Kidney (tissue), 14 donors: ENCODE measurements around the gene UPK1B. TPM values are rescaled to one million over a fixed set of nuclear protein-coding genes. Genes with fewer than 3 reads are reported as not detected.
"Not testable (repeated sequence)": the region's sequence is repeated elsewhere in the genome, so short reads cannot be mapped to it uniquely, and the experiment has no call there.

Source experiments
- DNase-seq, 5 donors: peaks; one replicate each; pipeline ENCODE4 v3.0.0-alpha.2; 2013 to 2020
- FAIRE-seq: peaks from 2 replicates; lab custom pipeline; 2012; peaks lifted over from hg19 to GRCh38; lab: Jason Lieb, UNC
- H3K27ac ChIP-seq, 2 donors: one replicate each; pipeline ENCODE4 v1.7.0; 2013; ENCODE audit warnings: low read depth in 2 of 2, low read length in 2 of 2, inconsistent platforms in 1 of 2
- H3K27me3 ChIP-seq: one replicate; pipeline ENCODE4 v1.7.1; 2013; ENCODE audit warnings: low read length, inconsistent platforms; ENCODE audit not compliant: control insufficient read depth, insufficient read depth
- H3K36me3 ChIP-seq, 3 donors: one replicate each; pipeline versions ENCODE4 v1.7.0 to v1.7.1; 2013; ENCODE audit warnings: low read length in 3 of 3, control low read depth in 1 of 3, inconsistent platforms in 1 of 3; ENCODE audit not compliant: insufficient read depth in 3 of 3, control insufficient read depth in 2 of 3
- H3K4me1 ChIP-seq, 3 donors: one replicate each; pipeline versions ENCODE4 v1.7.0 to v1.7.1; 2013; ENCODE audit warnings: low read length in 3 of 3, inconsistent platforms in 1 of 3, low read depth in 1 of 3; ENCODE audit not compliant: control insufficient read depth in 2 of 3, insufficient read depth in 2 of 3
- H3K4me3 ChIP-seq, 3 donors: one replicate each; pipeline versions ENCODE4 v1.7.0 to v1.8.1; 2013; ENCODE audit warnings: low read length in 3 of 3, control low read depth in 1 of 3, inconsistent platforms in 1 of 3
- H3K9ac ChIP-seq, 3 donors: one replicate each; pipeline versions ENCODE4 v1.7.0 to v1.7.1; 2013; ENCODE audit warnings: low read length in 3 of 3, control low read depth in 1 of 3, inconsistent platforms in 1 of 3
- H3K9me3 ChIP-seq, 3 donors: one replicate each; pipeline versions ENCODE4 v1.7.0 to v1.7.1; 2013; ENCODE audit warnings: low read length in 3 of 3, control low read depth in 1 of 3, inconsistent platforms in 1 of 3; ENCODE audit not compliant: control insufficient read depth in 2 of 3, insufficient read depth in 1 of 3
- intact Hi-C: fragments of 100-400 bp; cut with DNase I; formaldehyde crosslinking; loops from one replicate; pipeline ENCODE4 v1.11.1; 2022
- polyA plus RNA-seq: library from polyadenylated mRNA; stranded (reverse); fragments of 350-450 nt; fragmentation: Illumina TruSeq; extraction: RNeasy Lipid Tissue Mini Kit (QIAGEN cat#74804); gene quantifications from one replicate; pipeline ENCODE4 v1.2.3, GENCODE V29; 2014; ENCODE audit warnings: low read depth, low replicate concordance; ENCODE audit not compliant: insufficient read depth
- total RNA-seq: library from RNA; stranded (reverse); fragmentation: NEBNext Ultra II Directional; extraction: Animal tissue kit (Norgen Biotek cat#: 25700); gene quantifications from one replicate; pipeline ENCODE4 v1.2.1, GENCODE V29; 2021
- TF ChIP-seq, protein P1 (sequence below): IDR thresholded peaks from 3 replicates; pipeline ENCODE4 v1.5.1; 2012; ENCODE audit warnings: mild to moderate bottlenecking, moderate library complexity, borderline replicate concordance; ENCODE audit not compliant: insufficient read depth; ENCODE audit errors: extremely low read depth
- donor health status: control.
- donor health status: control.
- donor health status: control.
- donor health status: control.
- donor health status: control.
- donor health status: DM: yes; HTN: yes; CAD: no.
- donor health status: Normal renal cell carcinoma (clear cell type).

UPK1B gene
- total and polyA plus RNA-seq, 2 donors from 2014 or later, result 3.9 to 12.4 TPM

DNA sequence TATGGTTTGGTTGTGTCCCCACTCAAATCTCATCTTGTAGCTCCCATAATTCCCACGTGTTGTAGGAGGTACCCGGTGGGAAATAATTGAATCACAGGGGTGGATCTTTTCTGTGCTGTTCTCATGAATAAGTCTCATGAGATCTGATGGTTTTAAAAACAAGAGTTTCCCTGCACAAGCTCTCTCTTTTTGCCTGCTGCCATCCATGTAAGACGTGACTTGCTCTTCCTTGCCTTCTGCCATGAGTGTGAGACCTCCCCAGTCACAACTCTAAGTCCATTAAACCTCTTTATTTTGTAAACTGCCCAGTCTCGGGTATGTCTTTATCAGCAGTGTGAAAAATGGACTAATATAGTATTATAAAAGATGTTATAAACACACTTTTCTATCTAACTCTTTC is 34.0 kb upstream of the UPK1B start:
- H3K4me1 ChIP-seq, H3K9ac ChIP-seq, H3K36me3 ChIP-seq, H3K9me3 ChIP-seq, intact Hi-C loops, DNase-seq, H3K27me3 ChIP-seq, H3K4me3 ChIP-seq, FAIRE-seq, H3K27ac ChIP-seq: not testable (repeated sequence)

DNA sequence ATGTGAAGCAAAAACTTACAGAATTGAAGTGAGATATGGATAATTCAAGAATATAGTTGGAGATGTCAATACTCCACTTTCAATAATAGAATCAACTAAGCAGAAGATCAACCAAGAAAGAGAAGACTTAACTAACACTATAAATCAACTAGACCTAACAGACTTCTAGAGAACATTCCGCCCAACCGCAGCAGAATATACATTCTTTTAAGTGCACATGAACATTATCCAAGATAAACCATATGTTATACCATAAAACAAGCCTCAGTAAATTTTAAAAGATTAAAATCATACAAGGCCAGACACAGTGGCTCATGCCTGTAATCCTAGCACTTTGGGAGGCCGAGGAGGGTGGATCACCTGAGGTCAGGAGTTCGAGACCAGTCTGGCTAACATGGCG is 32.9 kb upstream of the UPK1B start:
- H3K27me3 ChIP-seq, result no peaks in the 10 kb centered on the region
- TF ChIP-seq, protein P1, sequence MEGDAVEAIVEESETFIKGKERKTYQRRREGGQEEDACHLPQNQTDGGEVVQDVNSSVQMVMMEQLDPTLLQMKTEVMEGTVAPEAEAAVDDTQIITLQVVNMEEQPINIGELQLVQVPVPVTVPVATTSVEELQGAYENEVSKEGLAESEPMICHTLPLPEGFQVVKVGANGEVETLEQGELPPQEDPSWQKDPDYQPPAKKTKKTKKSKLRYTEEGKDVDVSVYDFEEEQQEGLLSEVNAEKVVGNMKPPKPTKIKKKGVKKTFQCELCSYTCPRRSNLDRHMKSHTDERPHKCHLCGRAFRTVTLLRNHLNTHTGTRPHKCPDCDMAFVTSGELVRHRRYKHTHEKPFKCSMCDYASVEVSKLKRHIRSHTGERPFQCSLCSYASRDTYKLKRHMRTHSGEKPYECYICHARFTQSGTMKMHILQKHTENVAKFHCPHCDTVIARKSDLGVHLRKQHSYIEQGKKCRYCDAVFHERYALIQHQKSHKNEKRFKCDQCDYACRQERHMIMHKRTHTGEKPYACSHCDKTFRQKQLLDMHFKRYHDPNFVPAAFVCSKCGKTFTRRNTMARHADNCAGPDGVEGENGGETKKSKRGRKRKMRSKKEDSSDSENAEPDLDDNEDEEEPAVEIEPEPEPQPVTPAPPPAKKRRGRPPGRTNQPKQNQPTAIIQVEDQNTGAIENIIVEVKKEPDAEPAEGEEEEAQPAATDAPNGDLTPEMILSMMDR, result no peak
- FAIRE-seq, result no peak
- DNase-seq, result no peak
- no peak overlapping the region for H3K4me3 ChIP-seq
- H3K27ac ChIP-seq, result no peak overlapping the region
- no peak overlapping the region for H3K9ac ChIP-seq
- no peaks in the 10 kb centered on the region for H3K36me3 ChIP-seq
- H3K4me1 ChIP-seq, result no peaks in the 10 kb centered on the region
- H3K9me3 ChIP-seq, result no peaks in the 10 kb centered on the region
- intact Hi-C loops, result no loop called here

- Histone ChIP-seq H3K9ac (no peak overlapping the region), H3K4me1 (peaks cover 0 to 4% (median 0%) of the 10 kb centered on the region in 3 donors), H3K27ac (no peak overlapping the region), H3K4me3 (no peak overlapping the region), H3K36me3 (no peaks in the 10 kb centered on the region), H3K9me3 (no peaks in the 10 kb centered on the region), H3K27me3 (no peaks in the 10 kb centered on the region)
- intact Hi-C loops, result no loop called here
- FAIRE-seq (no peak), DNase-seq (no peak)
- TF ChIP-seq, protein P1, result no peak
Measured at GRCh38 chr3:119145128-119145499, 28.3 kb upstream of the UPK1B start.

DNA sequence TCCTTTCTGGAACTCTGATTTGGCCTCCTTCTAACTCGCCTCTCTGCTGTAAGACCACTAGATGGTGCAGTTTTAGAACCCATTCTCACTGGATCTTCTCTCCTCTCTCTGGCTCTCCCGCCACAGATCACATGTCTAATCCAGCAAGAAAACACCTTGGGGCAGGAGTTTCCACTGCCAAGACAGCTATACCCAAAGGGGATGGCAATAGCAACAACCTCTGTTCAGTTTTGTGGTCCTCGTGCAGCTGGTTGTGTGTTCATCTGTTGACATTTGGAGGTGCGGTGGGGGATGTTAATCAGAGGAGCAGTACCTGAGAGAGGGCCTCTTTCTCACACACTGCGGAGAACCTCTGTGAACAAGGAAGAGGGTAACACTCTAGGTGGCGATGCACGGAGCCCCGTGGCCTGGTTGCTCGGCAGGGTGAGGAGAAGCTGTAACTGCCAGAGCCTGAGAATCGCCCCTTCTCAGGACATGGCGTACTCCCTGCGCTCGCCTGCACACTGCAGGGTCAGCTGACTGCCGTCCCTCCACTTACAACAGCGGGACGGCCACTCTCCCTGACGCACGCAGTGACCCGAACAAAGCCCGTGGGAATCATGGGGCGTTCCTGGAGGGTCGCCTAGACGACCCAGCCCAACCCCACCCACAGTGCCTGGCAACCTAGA is 27.8 kb upstream of the UPK1B start, which contains the start of gene TEX55:
TEX55 (plus strand) TSS at position 666 of the 668 bp plus-strand sequence. CDS start 25 bp downstream, outside the sequence.
- Histone ChIP-seq H3K9ac (no peak within 1 kb of the TSS), H3K36me3 (no peaks in the 10 kb centered on the region), H3K4me3 (peak within 1 kb of the TSS in 1 of 3 donors; percentile 21), H3K9me3 (no peaks in the 10 kb centered on the region), H3K27ac (no peak within 1 kb of the TSS), H3K27me3 (no peaks in the 10 kb centered on the region), H3K4me1 (peaks cover 0 to 4% (median 0%) of the 10 kb centered on the region in 3 donors)
- no peak for FAIRE-seq
- intact Hi-C loops, result no loop called here
- peak in 2 of 5 donors; percentile 60 to 71 for DNase-seq
- TF ChIP-seq, protein P1, result peak; percentile 64
